ENCODE measurements around the gene PSD2.

The PSD2 gene

DNA sequence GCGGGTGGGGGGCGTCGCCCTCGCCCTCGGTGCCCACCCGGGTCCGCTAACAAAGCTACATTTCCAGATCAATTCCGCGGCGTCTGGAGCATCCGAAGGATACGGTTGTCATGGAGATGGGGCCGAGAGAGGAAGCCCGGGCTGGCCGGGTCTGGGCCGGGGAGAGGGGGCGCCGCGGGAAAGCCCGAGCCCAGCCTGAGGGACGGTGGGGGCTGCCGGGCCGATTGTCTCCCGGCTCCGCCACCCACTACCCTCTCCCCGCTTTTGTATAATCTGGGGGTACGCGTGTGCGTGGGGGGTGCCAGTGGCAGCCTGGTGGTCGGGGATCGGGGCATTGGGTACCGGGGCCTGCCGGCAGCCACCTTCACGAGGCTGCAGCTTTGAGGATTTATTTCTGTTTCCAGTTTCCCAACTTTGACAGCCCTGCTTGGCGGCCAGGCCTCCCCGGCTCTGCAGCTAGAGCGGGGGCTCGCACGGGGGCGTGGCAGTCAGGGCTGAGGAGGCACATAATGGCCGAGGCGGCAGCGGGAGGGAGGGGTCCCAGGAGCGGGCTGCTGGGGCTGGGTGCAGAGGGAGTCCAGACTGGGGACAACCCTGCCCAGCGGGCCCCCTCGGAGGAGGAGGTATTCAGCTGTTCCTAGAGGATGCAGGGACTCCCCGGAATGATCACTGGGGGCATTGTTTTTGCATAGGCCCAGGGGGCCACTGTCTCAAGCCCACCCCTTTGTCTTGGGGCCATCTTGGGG, 626 bp downstream of the PSD2 start:
- Histone ChIP-seq H3K27ac (ENCODE audit: low read depth, low read length) (no peak overlapping the region), H3K4me1 (ENCODE audit: insufficient read depth, low read length) (no peaks in the 10 kb centered on the region), H3K9ac (ENCODE audit: low read length) (no peak overlapping the region), H3K27me3 (ENCODE audit: control insufficient read depth in 1 of 2, insufficient read depth in 2 of 2, low read length in 2 of 2) (peaks cover 23 to 52% of the 10 kb centered on the region in 2 donors), H3K4me3 (ENCODE audit: low read depth in 1 of 2, low read length in 2 of 2) (no peak overlapping the region), H3K36me3 (ENCODE audit: insufficient read depth, low read length) (no peaks in the 10 kb centered on the region), H3K9me3 (ENCODE audit: low read length) (no peaks in the 10 kb centered on the region)

DNA sequence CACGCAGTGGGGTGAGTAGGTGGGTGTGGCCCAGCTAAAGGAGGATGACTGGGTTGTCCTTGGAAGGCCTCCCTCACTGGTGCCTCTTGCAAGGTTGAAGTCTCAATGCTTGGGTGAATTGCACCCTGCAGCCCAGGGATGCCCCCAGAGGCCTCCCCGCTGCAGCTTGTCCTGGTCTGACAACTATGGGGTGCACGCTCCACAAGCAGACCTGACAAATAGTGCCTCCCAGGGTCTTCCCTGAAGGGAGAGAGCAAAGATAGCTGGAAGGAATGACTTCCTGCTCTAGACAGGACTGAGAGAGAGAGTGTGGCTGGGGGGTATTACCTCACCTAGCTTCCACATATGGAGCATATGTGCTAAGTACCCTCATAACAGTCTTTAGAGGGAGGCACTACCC, 1.7 kb downstream of the PSD2 start:
- H3K27me3 ChIP-seq (ENCODE audit: control insufficient read depth in 1 of 2, insufficient read depth in 2 of 2, low read length in 2 of 2), result peaks cover 23 to 52% of the 10 kb centered on the region in 2 donors
- H3K4me3 ChIP-seq (ENCODE audit: low read depth in 1 of 2, low read length in 2 of 2), result no peak overlapping the region
- no peaks in the 10 kb centered on the region for H3K4me1 ChIP-seq (ENCODE audit: insufficient read depth, low read length)
- no peak overlapping the region for H3K9ac ChIP-seq (ENCODE audit: low read length)
- H3K27ac ChIP-seq (ENCODE audit: low read depth, low read length), result no peak overlapping the region
- H3K9me3 ChIP-seq (ENCODE audit: low read length), result no peaks in the 10 kb centered on the region
- H3K36me3 ChIP-seq (ENCODE audit: insufficient read depth, low read length), result no peaks in the 10 kb centered on the region

DNA sequence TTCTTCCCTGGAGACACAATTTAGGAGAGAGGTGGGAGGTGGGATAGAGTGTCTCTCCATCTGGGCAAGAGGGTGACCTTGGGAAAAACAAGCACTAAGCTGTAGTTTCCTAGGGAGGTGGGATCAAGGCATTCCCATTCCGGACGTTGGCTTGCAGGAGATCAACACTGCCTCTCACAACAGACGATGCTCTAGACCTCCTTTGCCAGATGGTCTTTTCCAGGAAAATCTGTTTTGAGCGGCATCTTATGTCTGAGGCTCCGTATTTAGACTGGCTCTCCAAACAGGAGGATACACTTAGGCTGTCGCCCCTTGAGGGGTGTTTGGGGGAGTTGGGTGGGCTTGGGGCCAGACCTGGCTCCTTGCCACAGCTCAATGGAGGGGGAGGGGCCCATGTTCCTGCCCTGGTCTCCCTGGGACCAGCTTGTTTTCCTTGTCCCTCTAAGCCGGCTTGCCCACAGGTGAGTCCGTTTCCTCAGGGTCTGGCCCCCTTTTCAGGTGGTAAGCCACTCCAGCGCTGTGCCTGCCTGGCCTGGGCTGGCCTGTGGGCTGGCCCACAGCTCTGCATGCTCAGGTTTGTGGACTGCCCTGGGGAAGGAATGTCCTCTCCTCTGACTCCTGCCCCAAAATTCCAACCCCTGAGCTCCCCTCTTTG, 2.4 kb downstream of the PSD2 start:
- Histone ChIP-seq H3K27me3 (ENCODE audit: control insufficient read depth in 1 of 2, insufficient read depth in 2 of 2, low read length in 2 of 2) (peaks cover 23 to 52% of the 10 kb centered on the region in 2 donors), H3K4me1 (ENCODE audit: insufficient read depth, low read length) (no peaks in the 10 kb centered on the region), H3K9ac (ENCODE audit: low read length) (no peak overlapping the region), H3K36me3 (ENCODE audit: insufficient read depth, low read length) (no peaks in the 10 kb centered on the region), H3K4me3 (ENCODE audit: low read depth in 1 of 2, low read length in 2 of 2) (no peak overlapping the region), H3K27ac (ENCODE audit: low read depth, low read length) (no peak overlapping the region), H3K9me3 (ENCODE audit: low read length) (no peaks in the 10 kb centered on the region)

DNA sequence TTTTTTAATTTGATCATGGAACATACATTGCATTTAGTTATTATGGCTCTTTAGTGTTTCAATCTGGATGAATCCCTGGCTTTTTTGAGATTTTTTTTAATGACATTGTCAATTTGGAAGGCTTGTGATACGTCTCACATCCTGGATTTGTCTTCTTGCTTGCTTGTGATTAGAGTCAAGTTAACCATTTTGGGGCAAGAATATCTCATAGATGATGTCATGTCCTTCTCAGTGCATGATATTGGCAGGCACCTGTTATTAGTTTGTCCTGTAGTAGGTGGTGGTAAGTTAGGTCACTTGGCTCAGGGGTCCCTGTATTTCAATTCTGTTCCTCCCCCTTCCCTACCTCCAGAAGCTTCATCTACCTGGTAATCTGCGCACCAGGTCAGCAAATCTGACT, 3.3 kb downstream of the PSD2 start:
- Histone ChIP-seq H3K9ac (ENCODE audit: low read length) (no peak overlapping the region), H3K27ac (ENCODE audit: low read depth, low read length) (no peak overlapping the region), H3K27me3 (ENCODE audit: control insufficient read depth in 1 of 2, insufficient read depth in 2 of 2, low read length in 2 of 2) (peaks cover 23 to 52% of the 10 kb centered on the region in 2 donors), H3K9me3 (ENCODE audit: low read length) (no peaks in the 10 kb centered on the region), H3K4me3 (ENCODE audit: low read depth in 1 of 2, low read length in 2 of 2) (no peak overlapping the region), H3K4me1 (ENCODE audit: insufficient read depth, low read length) (no peaks in the 10 kb centered on the region), H3K36me3 (ENCODE audit: insufficient read depth, low read length) (no peaks in the 10 kb centered on the region)

DNA sequence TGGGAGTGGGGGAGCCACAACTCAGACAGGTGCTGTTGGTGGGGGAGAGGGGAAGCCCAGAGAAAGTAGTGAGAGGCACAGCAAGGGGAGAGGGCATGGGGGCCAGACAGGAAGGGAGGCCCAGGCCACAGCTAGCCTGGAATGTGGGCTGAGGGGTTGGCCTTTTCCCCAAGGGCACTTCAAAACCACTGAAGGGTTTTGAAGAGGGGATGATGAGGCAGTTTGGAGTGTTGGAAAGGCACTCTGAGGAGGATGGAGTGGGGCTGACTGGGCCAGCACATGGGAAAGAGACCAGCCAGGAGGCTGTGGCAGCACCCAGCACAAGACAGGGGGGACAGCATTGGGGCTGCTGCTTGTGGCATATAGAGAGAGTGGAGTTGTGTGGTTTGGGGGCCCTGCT, 3.8 kb downstream of the PSD2 start:
- Histone ChIP-seq H3K9me3 (ENCODE audit: low read length) (no peaks in the 10 kb centered on the region), H3K36me3 (ENCODE audit: insufficient read depth, low read length) (no peaks in the 10 kb centered on the region), H3K27me3 (ENCODE audit: control insufficient read depth in 1 of 2, insufficient read depth in 2 of 2, low read length in 2 of 2) (peaks cover 23 to 50% of the 10 kb centered on the region in 2 donors), H3K9ac (ENCODE audit: low read length) (no peak overlapping the region), H3K4me1 (ENCODE audit: insufficient read depth, low read length) (no peaks in the 10 kb centered on the region), H3K4me3 (ENCODE audit: low read depth in 1 of 2, low read length in 2 of 2) (no peak overlapping the region), H3K27ac (ENCODE audit: low read depth, low read length) (no peak overlapping the region)

DNA sequence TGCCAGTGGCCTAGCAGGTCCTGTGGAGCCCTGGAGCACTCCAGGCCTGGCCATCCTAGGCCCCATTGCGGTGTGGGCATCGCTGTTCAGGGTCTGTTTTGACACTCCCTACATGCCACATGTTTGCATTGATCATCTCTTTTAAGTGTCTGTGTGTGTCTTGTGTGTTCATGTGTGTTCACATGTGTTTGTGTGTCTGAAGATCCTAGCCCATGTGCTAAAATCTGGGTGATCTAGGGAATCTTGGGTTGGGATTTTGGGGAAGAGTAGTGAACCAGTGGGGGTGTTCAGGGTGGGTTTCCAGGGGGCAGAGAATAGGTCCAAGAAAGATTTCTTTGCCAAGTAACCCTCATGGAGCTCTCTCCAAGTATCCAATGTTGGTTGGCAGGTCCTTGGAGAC, 8.4 kb downstream of the PSD2 start:
- Histone ChIP-seq H3K36me3 (ENCODE audit: insufficient read depth, low read length) (no peaks in the 10 kb centered on the region), H3K9ac (ENCODE audit: low read length) (no peak overlapping the region), H3K4me1 (ENCODE audit: insufficient read depth, low read length) (no peaks in the 10 kb centered on the region), H3K27ac (ENCODE audit: low read depth, low read length) (no peak overlapping the region), H3K4me3 (ENCODE audit: low read depth in 1 of 2, low read length in 2 of 2) (no peak overlapping the region), H3K27me3 (ENCODE audit: control insufficient read depth in 1 of 2, insufficient read depth in 2 of 2, low read length in 2 of 2) (peaks cover 0 to 12% of the 10 kb centered on the region in 2 donors), H3K9me3 (ENCODE audit: low read length) (no peaks in the 10 kb centered on the region)

DNA sequence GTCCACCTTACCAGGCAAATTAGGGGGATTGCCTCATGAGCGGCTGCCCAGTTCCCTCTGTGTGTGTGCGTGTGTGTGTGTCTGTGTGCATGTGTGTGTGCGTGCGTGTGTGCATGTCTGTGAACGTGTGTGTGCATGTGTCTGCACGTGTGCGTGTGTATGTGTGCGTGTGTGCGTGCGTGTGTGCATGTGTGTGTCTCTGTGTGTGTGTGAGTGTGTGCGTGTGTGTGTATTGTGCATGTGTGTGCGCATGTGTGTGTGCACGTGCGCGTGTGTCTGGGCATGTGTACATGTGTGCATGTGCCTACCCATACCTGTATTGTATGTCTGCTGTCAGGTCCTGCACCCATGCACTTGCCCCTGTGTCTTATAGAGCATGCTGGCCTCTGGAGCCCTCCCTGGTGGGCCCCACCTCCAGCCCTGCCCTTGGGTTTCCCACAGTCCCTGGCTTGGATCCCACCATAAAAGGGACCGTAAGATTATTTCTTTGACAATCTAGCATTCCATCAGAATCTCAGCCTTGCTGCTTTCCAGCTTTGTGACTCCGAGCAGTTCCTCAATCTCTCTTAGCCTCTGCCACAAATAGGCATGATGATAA, 9.3 kb downstream of the PSD2 start:
- no peaks in the 10 kb centered on the region for H3K4me1 ChIP-seq (ENCODE audit: insufficient read depth, low read length)
- H3K9me3 ChIP-seq (ENCODE audit: low read length), result no peaks in the 10 kb centered on the region
- H3K4me3 ChIP-seq (ENCODE audit: low read depth in 1 of 2, low read length in 2 of 2), result no peak overlapping the region
- no peak overlapping the region for H3K27ac ChIP-seq (ENCODE audit: low read depth, low read length)
- no peaks in the 10 kb centered on the region for H3K36me3 ChIP-seq (ENCODE audit: insufficient read depth, low read length)
- no peak overlapping the region for H3K9ac ChIP-seq (ENCODE audit: low read length)
- H3K27me3 ChIP-seq (ENCODE audit: control insufficient read depth in 1 of 2, insufficient read depth in 2 of 2, low read length in 2 of 2), result peaks cover 0 to 9% of the 10 kb centered on the region in 2 donors

DNA sequence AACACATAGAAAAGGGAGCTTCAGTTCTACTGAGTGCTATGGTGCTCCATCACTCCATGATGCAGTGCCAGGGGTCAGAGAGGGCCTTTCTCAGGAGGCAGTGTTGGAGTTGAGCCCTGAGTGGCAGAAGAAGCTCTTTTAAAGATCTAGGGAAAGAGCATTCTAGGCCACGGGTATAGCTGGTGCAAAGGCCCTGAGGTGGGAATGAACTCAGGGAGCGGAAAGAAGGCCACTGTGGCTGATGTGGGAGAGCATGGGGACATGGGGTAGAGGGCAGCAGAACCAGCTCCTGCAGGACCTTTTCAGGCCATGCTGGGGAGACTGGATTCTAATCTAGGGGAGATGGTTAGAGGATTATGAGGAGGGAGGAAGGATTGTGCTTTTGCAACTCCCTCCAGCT, 9.9 kb downstream of the PSD2 start:
- no peak overlapping the region for H3K4me3 ChIP-seq (ENCODE audit: low read depth in 1 of 2, low read length in 2 of 2)
- H3K27me3 ChIP-seq (ENCODE audit: control insufficient read depth in 1 of 2, insufficient read depth in 2 of 2, low read length in 2 of 2), result peaks cover 0 to 6% of the 10 kb centered on the region in 2 donors

DNA sequence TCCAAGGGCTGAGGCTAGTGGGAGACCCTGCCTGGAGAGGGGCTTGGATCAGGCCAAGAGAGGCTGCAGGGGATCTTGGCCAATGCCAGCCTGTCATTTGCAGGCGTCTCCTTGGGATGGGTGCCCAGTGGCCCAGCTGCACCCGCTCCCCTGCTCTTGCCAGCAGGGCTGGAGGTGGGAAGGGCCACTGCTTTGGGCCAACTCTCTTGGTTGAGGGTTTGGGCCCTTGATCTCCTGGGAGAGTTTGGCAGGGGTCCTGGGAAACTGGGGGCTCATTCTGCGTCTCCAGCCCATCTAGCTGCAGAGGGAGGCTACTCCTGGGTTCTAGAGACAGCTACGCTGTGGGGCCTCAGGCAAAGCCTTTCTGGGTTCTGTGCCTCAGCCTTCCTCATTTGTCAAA, 10.5 kb downstream of the PSD2 start:
- Histone ChIP-seq H3K27ac (ENCODE audit: low read depth, low read length) (no peak overlapping the region), H3K9me3 (ENCODE audit: low read length) (no peaks in the 10 kb centered on the region), H3K36me3 (ENCODE audit: insufficient read depth, low read length) (no peaks in the 10 kb centered on the region), H3K4me3 (ENCODE audit: low read depth in 1 of 2, low read length in 2 of 2) (no peak overlapping the region), H3K9ac (ENCODE audit: low read length) (no peak overlapping the region), H3K4me1 (ENCODE audit: insufficient read depth, low read length) (no peaks in the 10 kb centered on the region), H3K27me3 (ENCODE audit: control insufficient read depth in 1 of 2, insufficient read depth in 2 of 2, low read length in 2 of 2) (peaks cover 0 to 6% of the 10 kb centered on the region in 2 donors)

More for the DNA sequence above, 9.9 kb downstream of the PSD2 start:
- H3K4me1 ChIP-seq (ENCODE audit: insufficient read depth, low read length), result no peaks in the 10 kb centered on the region
- no peak overlapping the region for H3K9ac ChIP-seq (ENCODE audit: low read length)
- H3K36me3 ChIP-seq (ENCODE audit: insufficient read depth, low read length), result no peaks in the 10 kb centered on the region
- no peak overlapping the region for H3K27ac ChIP-seq (ENCODE audit: low read depth, low read length)
- no peaks in the 10 kb centered on the region for H3K9me3 ChIP-seq (ENCODE audit: low read length)

DNA sequence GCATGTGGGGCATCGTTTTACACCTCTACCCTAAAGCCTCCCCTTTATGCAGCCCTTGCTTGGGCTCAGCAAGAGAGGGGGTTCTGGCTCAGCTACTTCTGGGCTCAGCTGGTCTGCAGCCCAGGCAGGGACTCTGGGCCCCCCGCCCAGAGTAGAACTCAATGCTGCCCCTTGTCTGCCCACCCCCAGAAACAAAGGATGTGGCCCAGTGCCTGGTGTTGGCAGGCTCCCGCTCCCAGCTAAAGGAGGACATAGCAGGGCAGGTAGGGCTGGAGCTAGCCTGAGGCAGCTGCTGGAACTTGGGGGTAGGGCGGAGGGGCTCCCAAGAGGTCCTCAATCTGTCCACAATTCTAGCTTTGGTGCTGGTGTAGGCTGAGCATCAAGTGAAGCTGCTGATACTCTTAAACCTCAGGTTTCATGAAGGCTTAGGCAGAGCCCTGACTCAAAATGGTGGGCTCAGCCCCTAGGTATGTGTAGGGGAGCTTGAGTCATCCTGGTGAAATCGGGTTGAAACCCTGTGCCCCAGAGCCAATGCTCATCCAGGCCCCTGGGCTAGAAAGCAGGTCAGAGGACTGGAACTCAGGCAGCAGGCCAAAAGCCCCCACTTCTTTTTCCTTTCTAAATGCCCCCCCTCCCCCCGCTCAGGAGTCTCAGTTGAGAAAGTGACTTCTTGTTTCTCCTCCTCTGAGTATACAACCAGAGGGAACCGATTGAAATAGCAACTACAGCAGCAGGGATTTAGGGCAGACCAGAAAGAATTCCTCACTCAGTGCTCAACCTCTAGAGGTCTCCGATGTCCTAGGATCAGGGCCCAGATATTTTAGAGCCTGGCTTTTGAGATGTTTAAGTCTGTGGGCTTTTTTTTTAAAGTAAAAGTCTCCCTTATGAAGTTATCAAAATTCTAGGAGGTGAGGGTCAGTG, 11.4 kb downstream of the PSD2 start:
- no peak overlapping the region for H3K9ac ChIP-seq (ENCODE audit: low read length)
- no peak overlapping the region for H3K27ac ChIP-seq (ENCODE audit: low read depth, low read length)
- H3K27me3 ChIP-seq (ENCODE audit: control insufficient read depth in 1 of 2, insufficient read depth in 2 of 2, low read length in 2 of 2), result peaks cover 0 to 6% of the 10 kb centered on the region in 2 donors
- H3K9me3 ChIP-seq (ENCODE audit: low read length), result no peaks in the 10 kb centered on the region
- H3K4me1 ChIP-seq (ENCODE audit: insufficient read depth, low read length), result no peaks in the 10 kb centered on the region
- no peaks in the 10 kb centered on the region for H3K36me3 ChIP-seq (ENCODE audit: insufficient read depth, low read length)
- no peak overlapping the region for H3K4me3 ChIP-seq (ENCODE audit: low read depth in 1 of 2, low read length in 2 of 2)

DNA sequence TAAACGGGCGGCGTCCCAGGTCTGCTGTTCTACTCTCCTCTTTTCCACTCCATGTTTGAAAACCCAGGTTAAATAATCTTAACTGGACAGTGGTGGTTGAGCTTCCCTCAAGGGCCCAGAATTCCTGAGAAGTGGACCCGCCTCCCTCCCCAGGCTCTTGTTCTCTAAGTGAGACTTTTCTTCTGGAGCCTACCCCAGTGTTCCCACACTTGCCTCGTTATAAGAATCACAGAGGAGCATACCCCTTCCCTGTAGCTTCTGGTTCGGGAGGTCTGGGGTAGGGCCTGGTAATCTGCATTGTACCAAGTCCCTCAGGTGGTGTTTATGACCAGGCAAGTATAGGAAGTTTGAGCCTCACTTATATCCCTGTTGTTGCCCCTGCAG, 12.0 kb downstream of the PSD2 start:
- no peak overlapping the region for H3K27ac ChIP-seq (ENCODE audit: low read depth, low read length)

More for the DNA sequence above, 12.0 kb downstream of the PSD2 start:
- H3K9me3 ChIP-seq (ENCODE audit: low read length), result no peaks in the 10 kb centered on the region
- no peaks in the 10 kb centered on the region for H3K36me3 ChIP-seq (ENCODE audit: insufficient read depth, low read length)
- H3K4me3 ChIP-seq (ENCODE audit: low read depth in 1 of 2, low read length in 2 of 2), result no peak overlapping the region
- H3K4me1 ChIP-seq (ENCODE audit: insufficient read depth, low read length), result no peaks in the 10 kb centered on the region
- H3K27me3 ChIP-seq (ENCODE audit: control insufficient read depth in 1 of 2, insufficient read depth in 2 of 2, low read length in 2 of 2), result peaks cover 0 to 6% of the 10 kb centered on the region in 2 donors
- no peak overlapping the region for H3K9ac ChIP-seq (ENCODE audit: low read length)

All from muscle layer of colon (tissue), 2 donors.